Spleen (tissue), 11 donors: ENCODE data around the gene SPEN. TPM values are rescaled to one million over a fixed set of nuclear protein-coding genes. Genes with fewer than 3 reads are reported as not detected.
"Not testable (repeated sequence)": the region's sequence is repeated elsewhere in the genome, so short reads cannot be mapped to it uniquely, and the experiment has no call there.

Experiments
- DNase-seq: peaks from one replicate; pipeline ENCODE4 v3.0.0-alpha.2; 2020
- H3K27ac ChIP-seq, 8 donors: fragments of 200-600 bp; sonication (generic) in 7 of 8; 1 replicate in 4 of 8; 2 replicates in 4 of 8; pipeline versions ENCODE4 v1.5.0 to v1.8.0; 2016 to 2021; ENCODE audit warnings: inconsistent platforms in 4 of 8, mild to moderate bottlenecking in 4 of 8, moderate library complexity in 1 of 8
- H3K27me3 ChIP-seq, 7 donors: fragments of 200-600 bp; sonication (generic) in 6 of 7; replicated peaks in 1 of 7; 1 replicate in 4 of 7; 2 replicates in 3 of 7; pipeline versions ENCODE4 v1.5.0 to v1.8.0; 2016 to 2021; ENCODE audit warnings: inconsistent platforms in 3 of 7, mild to moderate bottlenecking in 1 of 7
- H3K36me3 ChIP-seq, 6 donors: fragments of 200-600 bp; sonication (generic) in 5 of 6; 1 replicate in 4 of 6; 2 replicates in 2 of 6; pipeline versions ENCODE4 v1.5.0 to v1.8.0; 2016 to 2021; ENCODE audit warnings: inconsistent platforms in 2 of 6
- H3K4me1 ChIP-seq, 6 donors: fragments of 200-600 bp; sonication (generic) in 5 of 6; 1 replicate in 3 of 6; 2 replicates in 3 of 6; pipeline versions ENCODE4 v1.5.0 to v1.8.0; 2016 to 2021; ENCODE audit warnings: inconsistent platforms in 3 of 6
- H3K4me3 ChIP-seq, 8 donors: fragments of 200-600 bp; sonication (generic) in 7 of 8; 1 replicate in 4 of 8; 2 replicates in 4 of 8; pipeline versions ENCODE4 v1.5.0 to v1.8.0; 2016 to 2021; ENCODE audit warnings: inconsistent platforms in 4 of 8, mild to moderate bottlenecking in 4 of 8, moderate library complexity in 2 of 8
- H3K9me3 ChIP-seq, 8 donors: fragments of 200-600 bp; sonication (generic) in 7 of 8; 1 replicate in 4 of 8; 2 replicates in 4 of 8; pipeline versions ENCODE4 v1.5.0 to v1.8.0; 2016 to 2021; ENCODE audit warnings: inconsistent platforms in 4 of 8
- POLR2A ChIP-seq, 3 donors: fragments of 450-650 bp; IDR thresholded peaks; one replicate each; pipeline ENCODE4 v1.5.1; 2017; ENCODE audit warnings: antibody characterized with exemption in 3 of 3, mild to moderate bottlenecking in 1 of 3
- POLR2AphosphoS5 ChIP-seq, 3 donors: sonication (generic); formaldehyde crosslinking; IDR thresholded peaks; one replicate each; pipeline ENCODE4 v1.5.1; 2017; ENCODE audit warnings: antibody characterized with exemption in 3 of 3
- WGBS, 5 donors: extraction: QIAGEN DNeasy Blood & Tissue Kit in 3 of 5; methylation state at CpG; one replicate each; pipeline versions ENCODE4 v1.1.5 to v1.1.7; 2013 to 2018; 5-methylcytosine and 5-hydroxymethylcytosine counted together
- intact Hi-C: fragments of 100-400 bp; cut with DNase I; formaldehyde crosslinking; loops from one replicate; pipeline ENCODE4 v1.15.0; 2023; ENCODE audit warnings: low total_unique reads
- polyA plus RNA-seq, 3 donors: library from polyadenylated mRNA; stranded (reverse); fragments of 200-250 nt; gene quantifications; one replicate each; pipeline ENCODE4 v1.2.1, GENCODE V29; 2013
- total RNA-seq, 7 donors: library from RNA; depleted of rRNA in 3 of 7; stranded (reverse); fragments of >200 nt in 3 of 7; fragmentation: NEBNext Ultra II Directional in 4 of 7; extraction: Animal tissue kit (Norgen Biotek cat#: 25700) in 4 of 7; gene quantifications; one replicate each; pipeline versions ENCODE4 v1.1.0 to v1.2.1, GENCODE V29; 2016 to 2021
- TF ChIP-seq, protein P1 (sequence below), 11 experiments: fragments of 200-600 bp in 7 of 11; fragments of 450-650 bp in 4 of 11; sonication (generic) in 4 of 11; IDR thresholded peaks in 8 of 11; conservative IDR thresholded peaks in 3 of 11; 1 replicate in 7 of 11; 2 replicates in 4 of 11; pipeline versions ENCODE4 v1.4.0 to v1.8.0; 2016 to 2021; ENCODE audit warnings: antibody characterized with exemption in 11 of 11, inconsistent platforms in 4 of 11, mild to moderate bottlenecking in 1 of 11
- donor health status: healthy with polysubstance abuse.
- donor health status: DM: no; HTN: no; CAD: no; lungs with moderate emphysema.
- donor health status: DM: no; HTN: no; CAD: no.
- donor health status: Bipolar disorder and iron deficiency.
- donor health status: healthy.
- donor health status: DM: no; HTN: no; CAD: no.
- donor health status: DM: yes; HTN: yes; CAD: no.

Gene SPEN
- total and polyA plus RNA-seq, 10 donors, result 8.0 to 75.9 (median 58.4) TPM

- TF ChIP-seq POLR2A (IDR thresholded peaks at IDR 0.05) (no peak), POLR2AphosphoS5 (IDR thresholded peaks at IDR 0.05) (no peak)
- TF ChIP-seq, protein P1, sequence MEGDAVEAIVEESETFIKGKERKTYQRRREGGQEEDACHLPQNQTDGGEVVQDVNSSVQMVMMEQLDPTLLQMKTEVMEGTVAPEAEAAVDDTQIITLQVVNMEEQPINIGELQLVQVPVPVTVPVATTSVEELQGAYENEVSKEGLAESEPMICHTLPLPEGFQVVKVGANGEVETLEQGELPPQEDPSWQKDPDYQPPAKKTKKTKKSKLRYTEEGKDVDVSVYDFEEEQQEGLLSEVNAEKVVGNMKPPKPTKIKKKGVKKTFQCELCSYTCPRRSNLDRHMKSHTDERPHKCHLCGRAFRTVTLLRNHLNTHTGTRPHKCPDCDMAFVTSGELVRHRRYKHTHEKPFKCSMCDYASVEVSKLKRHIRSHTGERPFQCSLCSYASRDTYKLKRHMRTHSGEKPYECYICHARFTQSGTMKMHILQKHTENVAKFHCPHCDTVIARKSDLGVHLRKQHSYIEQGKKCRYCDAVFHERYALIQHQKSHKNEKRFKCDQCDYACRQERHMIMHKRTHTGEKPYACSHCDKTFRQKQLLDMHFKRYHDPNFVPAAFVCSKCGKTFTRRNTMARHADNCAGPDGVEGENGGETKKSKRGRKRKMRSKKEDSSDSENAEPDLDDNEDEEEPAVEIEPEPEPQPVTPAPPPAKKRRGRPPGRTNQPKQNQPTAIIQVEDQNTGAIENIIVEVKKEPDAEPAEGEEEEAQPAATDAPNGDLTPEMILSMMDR (IDR thresholded peaks at IDR 0.05 in 8 of 11, conservative IDR thresholded peaks at IDR 0.05 in 3 of 11), result no peak
- no peak for DNase-seq
- Histone ChIP-seq H3K4me3 (no peak overlapping the region), H3K4me1 (peaks cover 4 to 78% (median 26%) of the 10 kb centered on the region in 6 donors), H3K27ac (no peak overlapping the region), H3K27me3 (no peaks in the 10 kb centered on the region), H3K36me3 (peaks cover 0 to 53% (median 4%) of the 10 kb centered on the region in 6 donors), H3K9me3 (no peaks in the 10 kb centered on the region)
- intact Hi-C loops, result no loop called here
These were observed 47.7 kb downstream of the SPEN start for GRCh38 chr1:15895233-15895632.

DNA sequence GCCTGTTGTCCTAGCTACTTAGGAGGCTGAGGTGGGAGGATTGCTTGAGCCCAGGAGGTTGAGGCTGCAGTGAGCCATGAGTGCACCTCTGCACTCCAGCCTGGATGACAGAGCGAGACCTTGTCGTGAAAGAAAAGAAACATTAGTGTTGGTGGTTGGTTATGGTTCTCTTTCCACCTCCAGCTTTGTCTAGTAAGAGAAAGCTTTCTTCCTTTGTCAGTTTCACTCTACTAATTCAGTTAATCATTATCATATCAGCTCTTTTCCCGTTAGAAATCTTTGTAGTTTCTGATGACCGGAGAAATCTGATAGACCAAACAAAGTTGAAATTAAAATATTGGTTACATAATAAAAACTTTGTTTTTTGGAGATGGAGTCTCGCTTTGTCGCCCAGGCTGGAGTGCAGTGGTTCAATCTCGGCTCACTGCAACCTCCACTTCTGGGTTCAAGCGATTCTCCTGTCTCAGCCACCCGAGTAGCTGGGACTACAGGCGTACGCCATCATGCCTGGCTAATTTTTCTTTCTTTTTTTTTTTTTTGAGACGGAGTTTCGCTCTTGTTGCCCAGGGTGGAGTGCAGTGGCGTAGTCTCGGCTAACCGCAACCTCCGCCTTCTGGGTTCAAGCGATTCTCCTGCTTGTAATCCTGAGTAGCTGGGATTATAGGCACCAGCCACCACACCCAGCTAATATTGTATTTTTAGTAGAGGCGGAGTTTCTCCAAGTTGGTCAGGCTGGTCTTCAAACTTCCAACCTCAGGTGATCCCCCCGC is 49.5 kb downstream of the SPEN start:
- DNase-seq, H3K4me3 ChIP-seq, H3K27me3 ChIP-seq, H3K9me3 ChIP-seq, intact Hi-C loops, H3K27ac ChIP-seq: not testable (repeated sequence)
- peaks cover 4 to 83% (median 38%) of the 10 kb centered on the region in 6 donors for H3K4me1 ChIP-seq
- 94 to 97% (median 97%) methylated on average over 19 to 20 of the region's 20 CpGs for WGBS, 5 donors
- H3K36me3 ChIP-seq, result peaks cover 0 to 40% (median 4%) of the 10 kb centered on the region in 6 donors

GRCh38 chr1:15899266-15899665 is 51.8 kb downstream of the SPEN start:
- H3K36me3 ChIP-seq, result peaks cover 0 to 40% (median 4%) of the 10 kb centered on the region in 6 donors
- 92 to 96% (median 95%) methylated on average over 9 of the region's 9 CpGs for WGBS, 5 donors
- H3K27ac ChIP-seq, result no peak overlapping the region
- TF ChIP-seq, protein P1 (IDR thresholded peaks at IDR 0.05 in 8 of 11, conservative IDR thresholded peaks at IDR 0.05 in 3 of 11), result no peak
- TF ChIP-seq POLR2AphosphoS5 (IDR thresholded peaks at IDR 0.05), result no peak
- TF ChIP-seq POLR2A (IDR thresholded peaks at IDR 0.05), result no peak
- no peaks in the 10 kb centered on the region for H3K9me3 ChIP-seq
- H3K4me3 ChIP-seq, result no peak overlapping the region
- intact Hi-C loops, result no loop called here
- DNase-seq, result no peak
- H3K27me3 ChIP-seq, result no peaks in the 10 kb centered on the region
- H3K4me1 ChIP-seq, result peaks cover 0 to 82% (median 29%) of the 10 kb centered on the region in 6 donors

- no peak for DNase-seq
- WGBS, 5 donors, result 81 to 86% (median 86%) methylated on average over 8 of the region's 8 CpGs
- peaks cover 2 to 79% (median 26%) of the 10 kb centered on the region in 6 donors for H3K4me1 ChIP-seq
- H3K27me3 ChIP-seq, result no peaks in the 10 kb centered on the region
- intact Hi-C loops, result loop anchor here (10.0 kb wide), 1 partner anchor 86 kb away; no protein-coding TSS in a partner anchor
- H3K4me3 ChIP-seq, result no peak overlapping the region
- no peak for TF ChIP-seq POLR2A (IDR thresholded peaks at IDR 0.05)
- H3K27ac ChIP-seq, result peak overlapping the region in 1 of 8 donors; percentile 20
- peaks cover 0 to 38% (median 8%) of the 10 kb centered on the region in 6 donors for H3K36me3 ChIP-seq
- no peaks in the 10 kb centered on the region for H3K9me3 ChIP-seq
These were observed 53.3 kb downstream of the SPEN start for GRCh38 chr1:15900662-15901279.

DNA sequence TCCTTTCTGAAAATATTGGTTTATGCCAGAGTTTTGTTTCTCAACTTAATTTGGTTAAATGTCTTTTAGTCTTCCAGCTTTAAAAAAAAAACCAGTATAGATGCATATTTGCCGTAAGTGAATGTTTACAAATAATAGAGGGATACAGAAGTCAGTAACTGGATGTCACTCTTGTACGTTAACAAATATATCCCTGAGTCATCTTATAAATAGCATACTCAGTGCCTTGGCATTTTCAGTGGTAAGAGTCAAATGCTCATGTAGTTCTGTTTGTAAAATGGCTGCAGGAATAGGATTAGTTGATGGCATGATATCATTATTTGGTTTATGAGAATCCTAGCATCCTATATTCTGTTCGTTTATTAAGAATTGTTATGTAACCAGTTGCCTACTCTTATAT is 55.4 kb downstream of the SPEN start:
- H3K4me1 ChIP-seq, result peaks cover 2 to 68% (median 23%) of the 10 kb centered on the region in 6 donors
- H3K27ac ChIP-seq, result no peak overlapping the region
- no peaks in the 10 kb centered on the region for H3K27me3 ChIP-seq
- DNase-seq, result no peak
- peaks cover 0 to 46% (median 8%) of the 10 kb centered on the region in 6 donors for H3K36me3 ChIP-seq
- no peak for TF ChIP-seq POLR2A (IDR thresholded peaks at IDR 0.05)
- TF ChIP-seq, protein P1 (IDR thresholded peaks at IDR 0.05 in 8 of 11, conservative IDR thresholded peaks at IDR 0.05 in 3 of 11), result no peak
- no peaks in the 10 kb centered on the region for H3K9me3 ChIP-seq
- intact Hi-C loops, result loop anchor here (10.0 kb wide), 1 partner anchor 88 kb away; no protein-coding TSS in a partner anchor
- no peak overlapping the region for H3K4me3 ChIP-seq
- WGBS, 5 donors, result 70 to 87% (median 76%) methylated on average over 3 of the region's 3 CpGs
